ENCODE measurements around the gene THY1. TPM values are rescaled to one million over a fixed set of nuclear protein-coding genes. Genes with fewer than 3 reads are reported as not detected.

The THY1 gene
- total and polyA plus RNA-seq, 7 donors, result 5.3 to 214 (median 59.8) TPM

GRCh38 chr11:119418759-119419158 lies 4.2 kb downstream of the THY1 start:
- H3K4me1 ChIP-seq, result peaks cover 0 to 48% (median 37%) of the 10 kb centered on the region in 4 donors
- H3K9me3 ChIP-seq, result no peaks in the 10 kb centered on the region
- 84 to 92% methylated on average over 4 of the region's 4 CpGs for WGBS, 2 donors
- intact Hi-C loops (cut with DNase I), result no loop called here
- no peak overlapping the region for H3K27ac ChIP-seq
- peak; percentile 49 for DNase-seq
- no peak for TF ChIP-seq CTCF (IDR thresholded peaks at IDR 0.05)
- TF ChIP-seq POLR2A (IDR thresholded peaks at IDR 0.05), result no peak
- TF ChIP-seq EP300 (IDR thresholded peaks at IDR 0.05), result no peak
- TF ChIP-seq POLR2AphosphoS5 (IDR thresholded peaks at IDR 0.05), result no peak
- H3K27me3 ChIP-seq, result peaks cover 0 to 32% (median 21%) of the 10 kb centered on the region in 3 donors
- H3K36me3 ChIP-seq, result no peaks in the 10 kb centered on the region
- no peak overlapping the region for H3K4me3 ChIP-seq

- Histone ChIP-seq H3K27ac (peak overlapping the region in 2 of 4 donors; percentile 33 to 65), H3K9me3 (no peaks in the 10 kb centered on the region), H3K4me1 (peaks cover 0 to 44% (median 30%) of the 10 kb centered on the region in 4 donors), H3K4me3 (no peak overlapping the region), H3K27me3 (peaks cover 0 to 29% (median 17%) of the 10 kb centered on the region in 3 donors), H3K36me3 (no peaks in the 10 kb centered on the region)
- no peak for DNase-seq
- intact Hi-C loops (cut with DNase I), result no loop called here
- no peak for TF ChIP-seq POLR2A (IDR thresholded peaks at IDR 0.05)
- no peak for TF ChIP-seq CTCF (IDR thresholded peaks at IDR 0.05)
- TF ChIP-seq EP300 (IDR thresholded peaks at IDR 0.05), result no peak
- peak in 2 of 4 donors; percentile 39 to 55 for TF ChIP-seq POLR2AphosphoS5 (IDR thresholded peaks at IDR 0.05)
- WGBS, 2 donors, result 77 to 80% methylated on average over 19 of the region's 19 CpGs
Observed at GRCh38 chr11:119417726-119418540, 5.0 kb downstream of the THY1 start.

- Histone ChIP-seq H3K4me3 (no peak overlapping the region), H3K27ac (peak overlapping the region in 2 of 4 donors; percentile 33 to 65), H3K9me3 (no peaks in the 10 kb centered on the region), H3K4me1 (peaks cover 0 to 34% (median 19%) of the 10 kb centered on the region in 4 donors), H3K27me3 (peaks cover 0 to 18% (median 8%) of the 10 kb centered on the region in 3 donors), H3K36me3 (no peaks in the 10 kb centered on the region)
- intact Hi-C loops (cut with DNase I), result no loop called here
- TF ChIP-seq POLR2A (IDR thresholded peaks at IDR 0.05), result no peak
- TF ChIP-seq POLR2AphosphoS5 (IDR thresholded peaks at IDR 0.05), result no peak
- no peak for TF ChIP-seq EP300 (IDR thresholded peaks at IDR 0.05)
- no peak for TF ChIP-seq CTCF (IDR thresholded peaks at IDR 0.05)
- peak; percentile 56 for DNase-seq
- 87 to 90% methylated on average over 16 of the region's 16 CpGs for WGBS, 2 donors
Observed at GRCh38 chr11:119416606-119417580, 6.1 kb downstream of the THY1 start.

GRCh38 chr11:119415966-119416365 lies 7.0 kb downstream of the THY1 start:
- H3K9me3 ChIP-seq, result no peaks in the 10 kb centered on the region
- WGBS, 2 donors, result 93 to 94% methylated on average over 10 of the region's 10 CpGs
- intact Hi-C loops (cut with DNase I), result no loop called here

More at GRCh38 chr11:119415966-119416365, 7.0 kb downstream of the THY1 start:
- H3K4me3 ChIP-seq, result no peak overlapping the region
- DNase-seq, result no peak
- H3K36me3 ChIP-seq, result no peaks in the 10 kb centered on the region
- no peak for TF ChIP-seq EP300 (IDR thresholded peaks at IDR 0.05)
- TF ChIP-seq POLR2AphosphoS5 (IDR thresholded peaks at IDR 0.05), result no peak
- TF ChIP-seq POLR2A (IDR thresholded peaks at IDR 0.05), result no peak
- TF ChIP-seq CTCF (IDR thresholded peaks at IDR 0.05), result no peak
- peaks cover 0 to 25% (median 13%) of the 10 kb centered on the region in 4 donors for H3K4me1 ChIP-seq
- H3K27me3 ChIP-seq, result peaks cover 0 to 9% (median 3%) of the 10 kb centered on the region in 3 donors
- H3K27ac ChIP-seq, result no peak overlapping the region

All from sigmoid colon (tissue), 7 donors.